H9 (cell line): ENCODE results near the gene HOXD12. TPM values are rescaled to one million over a fixed set of nuclear protein-coding genes. Genes with fewer than 3 reads are reported as not detected.

Experiments used
- DNase-seq: peaks from one replicate; pipeline ENCODE4 v3.0.0-alpha.2; 2017
- H2AFZ ChIP-seq: one replicate; pipeline ENCODE4 v1.6.1; 2013; ENCODE audit warnings: mild to moderate bottlenecking, low read length, control low read depth, moderate library complexity
- H2AK5ac ChIP-seq: 2 replicates; pipeline ENCODE4 v1.6.1; 2013; ENCODE audit warnings: low read length, control low read depth, mixed read lengths; ENCODE audit not compliant: insufficient read length
- H2BK120ac ChIP-seq: one replicate; pipeline ENCODE4 v1.6.1; 2013; ENCODE audit warnings: low read depth, mild to moderate bottlenecking, low read length, control low read depth, inconsistent platforms; ENCODE audit not compliant: poor library complexity, severe bottlenecking
- H2BK12ac ChIP-seq: 2 replicates; pipeline ENCODE4 v1.6.1; 2013; ENCODE audit warnings: low read length, control low read depth, mixed read lengths, low read depth; ENCODE audit not compliant: insufficient read length
- H2BK15ac ChIP-seq: 2 replicates; pipeline ENCODE4 v1.6.1; 2013; ENCODE audit warnings: low read depth, low read length, control low read depth
- H2BK20ac ChIP-seq: one replicate; pipeline ENCODE4 v1.6.1; 2013; ENCODE audit warnings: low read depth, mild to moderate bottlenecking, low read length, control low read depth, inconsistent platforms; ENCODE audit not compliant: poor library complexity, severe bottlenecking
- H2BK5ac ChIP-seq: 2 replicates; pipeline ENCODE4 v1.6.1; 2013; ENCODE audit warnings: low read length, control low read depth, mixed read lengths; ENCODE audit not compliant: insufficient read length
- H3K14ac ChIP-seq: 2 replicates; pipeline ENCODE4 v1.6.1; 2013; ENCODE audit warnings: low read length, control low read depth; ENCODE audit not compliant: insufficient read depth
- H3K18ac ChIP-seq: 2 replicates; pipeline ENCODE4 v1.6.1; 2013; ENCODE audit warnings: low read depth, mild to moderate bottlenecking, mixed read lengths, low read length, control low read depth; ENCODE audit not compliant: insufficient read length
- H3K23ac ChIP-seq: 2 replicates; pipeline ENCODE4 v1.6.1; 2013; ENCODE audit warnings: low read length, control low read depth, mixed read lengths, low read depth; ENCODE audit not compliant: insufficient read length
- H3K23me2 ChIP-seq: 2 replicates; pipeline ENCODE4 v1.6.1; 2013; ENCODE audit warnings: low read depth, mild to moderate bottlenecking, mixed read lengths, low read length, control low read depth; ENCODE audit not compliant: insufficient read length, poor library complexity, severe bottlenecking
- H3K27ac ChIP-seq: 2 replicates; pipeline ENCODE4 v1.5.1; 2013; ENCODE audit warnings: low read length, control low read depth, mixed read lengths, low read depth; ENCODE audit not compliant: insufficient read length
- H3K27me3 ChIP-seq: 2 replicates; pipeline ENCODE4 v1.6.1; 2013; ENCODE audit warnings: low read length, control low read depth, inconsistent platforms; ENCODE audit not compliant: insufficient read depth
- H3K4ac ChIP-seq: 2 replicates; pipeline ENCODE4 v1.6.1; 2013; ENCODE audit warnings: low read depth, mild to moderate bottlenecking, control low read depth, inconsistent platforms, low read length, moderate library complexity
- H3K4me1 ChIP-seq: 2 replicates; pipeline ENCODE4 v1.6.1; 2013; ENCODE audit warnings: low read length, control low read depth, inconsistent platforms; ENCODE audit not compliant: insufficient read depth
- H3K4me2 ChIP-seq: 2 replicates; pipeline ENCODE4 v1.6.1; 2013; ENCODE audit warnings: low read length, control low read depth, mixed read lengths; ENCODE audit not compliant: insufficient read length, insufficient read depth
- H3K56ac ChIP-seq: 2 replicates; pipeline ENCODE4 v1.6.1; 2013; ENCODE audit warnings: low read depth, mild to moderate bottlenecking, mixed read lengths, low read length, control low read depth; ENCODE audit not compliant: insufficient read length
- H3K79me1 ChIP-seq: 2 replicates; pipeline ENCODE4 v1.6.1; 2013; ENCODE audit warnings: low read depth, mild to moderate bottlenecking, moderate library complexity, low read length, control low read depth, inconsistent platforms; ENCODE audit not compliant: insufficient read depth, poor library complexity, severe bottlenecking
- H3K79me2 ChIP-seq: 2 replicates; pipeline ENCODE4 v1.6.1; 2013; ENCODE audit warnings: low read length, control low read depth, inconsistent platforms; ENCODE audit not compliant: insufficient read depth
- H3K9ac ChIP-seq: 2 replicates; pipeline ENCODE4 v1.6.1; 2013; ENCODE audit warnings: low read length, control low read depth, mixed read lengths; ENCODE audit not compliant: insufficient read length; ENCODE audit errors: extremely low read depth
- H3K9me3 ChIP-seq: one replicate; pipeline ENCODE4 v1.6.1; 2013; ENCODE audit warnings: low read depth, low read length, inconsistent platforms; ENCODE audit not compliant: control insufficient read depth
- H3T11ph ChIP-seq: one replicate; pipeline ENCODE4 v1.6.1; 2013; ENCODE audit warnings: mild to moderate bottlenecking, low read length, control low read depth, inconsistent platforms
- H4K20me1 ChIP-seq: one replicate; pipeline ENCODE4 v1.6.1; 2013; ENCODE audit not compliant: control insufficient read depth, insufficient read length, insufficient read depth
- H4K5ac ChIP-seq: 2 replicates; pipeline ENCODE4 v1.6.1; 2013; ENCODE audit warnings: low read depth, mild to moderate bottlenecking, mixed read lengths, low read length, control low read depth; ENCODE audit not compliant: insufficient read length
- H4K8ac ChIP-seq: replicated peaks from 2 replicates; pipeline ENCODE4 v1.6.1; 2013; ENCODE audit warnings: low read length, control low read depth, mixed read lengths, low read depth; ENCODE audit not compliant: insufficient read length
- H4K91ac ChIP-seq: 2 replicates; pipeline ENCODE4 v1.6.1; 2013; ENCODE audit warnings: low read depth, mild to moderate bottlenecking, moderate library complexity, mixed read lengths, low read length, control low read depth; ENCODE audit not compliant: insufficient read length
- H3K27ac Mint-ChIP-seq, 3 experiments: 2 replicates in 2 of 3; 3 replicates in 1 of 3; pipeline ENCODE4 v1.8.0; 2020 to 2021; ENCODE audit warnings: mixed read lengths in 3 of 3, mild to moderate bottlenecking in 1 of 3, moderate library complexity in 1 of 3
- H3K27me3 Mint-ChIP-seq: 2 replicates; pipeline ENCODE4 v1.8.0; 2021; ENCODE audit warnings: low read depth, mild to moderate bottlenecking, moderate library complexity, mixed read lengths
- H3K36me3 Mint-ChIP-seq, 3 experiments: 2 replicates in 2 of 3; 3 replicates in 1 of 3; pipeline ENCODE4 v1.8.0; 2020 to 2021; ENCODE audit warnings: low read depth in 3 of 3, mixed read lengths in 3 of 3; ENCODE audit not compliant: insufficient read depth in 1 of 3
- H3K4me1 Mint-ChIP-seq, 2 experiments: 2 replicates each; pipeline ENCODE4 v1.8.0; 2020; ENCODE audit warnings: mixed read lengths in 2 of 2
- H3K4me3 Mint-ChIP-seq, 2 experiments: 2 replicates in 1 of 2; 3 replicates in 1 of 2; pipeline ENCODE4 v1.8.0; 2020 to 2021; ENCODE audit warnings: mild to moderate bottlenecking in 2 of 2, mixed read lengths in 2 of 2, moderate library complexity in 1 of 2
- H3K9me3 Mint-ChIP-seq, 2 experiments: 2 replicates in 1 of 2; 3 replicates in 1 of 2; pipeline ENCODE4 v1.8.0; 2020; ENCODE audit warnings: mild to moderate bottlenecking in 2 of 2, mixed read lengths in 2 of 2, moderate library complexity in 1 of 2
- WGBS: extraction: QIAGEN DNeasy Blood & Tissue Kit; methylation state at CpG from one replicate; pipeline ENCODE4 v1.1.7; 2013; ENCODE audit warnings: missing lambda C conversion rate, low lambda C conversion rate, mixed read lengths; ENCODE audit not compliant: insufficient read length; ENCODE audit errors: extremely low coverage; 5-methylcytosine and 5-hydroxymethylcytosine counted together
- total RNA-seq: library from RNA; stranded (reverse); gene quantifications from 2 replicates; pipeline ENCODE4 v1.2.1, GENCODE V29; 2021
- TF ChIP-seq, protein P1 (sequence below): fragments of 200-600 bp; sonication (generic); conservative IDR thresholded peaks from 3 replicates; pipeline ENCODE4 v1.8.0; 2021; ENCODE audit warnings: antibody characterized with exemption, mild to moderate bottlenecking

HOXD12 gene
- total RNA-seq, 1 experiment from 2014 or later = not detected

- H3K27me3 Mint-ChIP-seq = peaks cover 100% of the 10 kb centered on the region
- Histone ChIP-seq H4K8ac (no peak overlapping the region), H2BK5ac (no peak overlapping the region), H3K14ac (no peak overlapping the region), H3K9me3 (no peaks in the 10 kb centered on the region), H3K4me1 (no peaks in the 10 kb centered on the region), H4K5ac (no peak overlapping the region), H3T11ph (no peak overlapping the region), H2AK5ac (no peak overlapping the region), H3K27ac (no peak overlapping the region), H2BK12ac (no peak overlapping the region), H3K4ac (no peak overlapping the region), H3K18ac (no peak overlapping the region), H3K79me1 (no peaks in the 10 kb centered on the region), H3K23ac (no peak overlapping the region), H3K27me3 (peaks cover 99% of the 10 kb centered on the region), H3K9ac (no peak overlapping the region), H4K20me1 (no peaks in the 10 kb centered on the region), H2BK15ac (no peak overlapping the region), H2BK120ac (no peak overlapping the region), H3K4me2 (no peak overlapping the region), H3K79me2 (no peaks in the 10 kb centered on the region), H4K91ac (no peak overlapping the region), H2AFZ (no peak overlapping the region), H3K23me2 (peaks cover 3% of the 10 kb centered on the region), H2BK20ac (no peak overlapping the region), H3K56ac (no peak overlapping the region)
- no peak overlapping the region; a peak in 1 of 7 replicates for H3K27ac Mint-ChIP-seq
- H3K36me3 Mint-ChIP-seq = peaks cover 0 to 4% (median 0%) of the 10 kb centered on the region in 3 experiments; a peak in 1 of 7 replicates
- WGBS = no CpG with 5 or more reads among the region's 58 CpGs
- peaks cover 11 to 34% of the 10 kb centered on the region in 2 experiments; a peak in 3 of 4 replicates for H3K4me1 Mint-ChIP-seq
- peak; percentile 30 for DNase-seq
- TF ChIP-seq, protein P1, sequence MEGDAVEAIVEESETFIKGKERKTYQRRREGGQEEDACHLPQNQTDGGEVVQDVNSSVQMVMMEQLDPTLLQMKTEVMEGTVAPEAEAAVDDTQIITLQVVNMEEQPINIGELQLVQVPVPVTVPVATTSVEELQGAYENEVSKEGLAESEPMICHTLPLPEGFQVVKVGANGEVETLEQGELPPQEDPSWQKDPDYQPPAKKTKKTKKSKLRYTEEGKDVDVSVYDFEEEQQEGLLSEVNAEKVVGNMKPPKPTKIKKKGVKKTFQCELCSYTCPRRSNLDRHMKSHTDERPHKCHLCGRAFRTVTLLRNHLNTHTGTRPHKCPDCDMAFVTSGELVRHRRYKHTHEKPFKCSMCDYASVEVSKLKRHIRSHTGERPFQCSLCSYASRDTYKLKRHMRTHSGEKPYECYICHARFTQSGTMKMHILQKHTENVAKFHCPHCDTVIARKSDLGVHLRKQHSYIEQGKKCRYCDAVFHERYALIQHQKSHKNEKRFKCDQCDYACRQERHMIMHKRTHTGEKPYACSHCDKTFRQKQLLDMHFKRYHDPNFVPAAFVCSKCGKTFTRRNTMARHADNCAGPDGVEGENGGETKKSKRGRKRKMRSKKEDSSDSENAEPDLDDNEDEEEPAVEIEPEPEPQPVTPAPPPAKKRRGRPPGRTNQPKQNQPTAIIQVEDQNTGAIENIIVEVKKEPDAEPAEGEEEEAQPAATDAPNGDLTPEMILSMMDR = no peak
- no peak overlapping the region; a peak in 1 of 5 replicates for H3K4me3 Mint-ChIP-seq
- H3K9me3 Mint-ChIP-seq = peaks cover 5 to 7% of the 10 kb centered on the region in 2 experiments; a peak in 4 of 5 replicates
These were observed 28.0 kb upstream of the HOXD12 start for GRCh38 chr2:176071330-176072291.
